ENCODE measurements around the gene CYP24A1.

CYP24A1 gene

DNA sequence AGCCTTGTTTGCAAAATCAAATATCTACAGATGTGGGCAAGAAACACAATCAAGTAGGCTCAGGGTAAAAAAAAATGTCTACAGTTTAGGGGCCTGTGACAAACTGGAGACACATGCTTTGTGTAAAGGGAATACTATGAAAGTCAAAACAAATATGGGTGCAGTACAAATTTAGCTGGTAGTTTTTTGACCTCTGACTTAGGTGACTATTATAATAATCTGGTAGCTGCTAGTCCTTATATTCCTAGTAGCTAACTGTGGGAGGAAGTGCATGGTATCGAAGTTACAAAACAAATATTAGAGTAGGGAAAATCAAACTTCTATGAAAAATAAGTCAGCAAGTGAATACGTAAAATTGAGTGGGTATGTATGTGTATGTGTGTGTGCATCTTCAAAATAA, 35.4 kb downstream of the CYP24A1 start:
- Histone ChIP-seq H3K27ac (no peak overlapping the region), H3K4me3 (IDR thresholded peaks at IDR 0.05; ENCODE audit: insufficient read depth, low read depth, low read length) (no peak overlapping the region), H3K4me2 (no peak overlapping the region), H4K20me1 (ENCODE audit: insufficient read depth) (no peaks in the 10 kb centered on the region), H2AFZ (ENCODE audit: low read depth) (no peak overlapping the region), H3K9ac (no peak overlapping the region), H3K79me2 (ENCODE audit: insufficient read depth, low read depth) (no peaks in the 10 kb centered on the region), H3K36me3 (ENCODE audit: insufficient read depth) (no peaks in the 10 kb centered on the region), H3K4me1 (ENCODE audit: low read depth, poor library complexity, severe bottlenecking) (no peaks in the 10 kb centered on the region), H3K27me3 (ENCODE audit: insufficient read depth, low read depth) (no peaks in the 10 kb centered on the region)
- TF ChIP-seq, protein P1, sequence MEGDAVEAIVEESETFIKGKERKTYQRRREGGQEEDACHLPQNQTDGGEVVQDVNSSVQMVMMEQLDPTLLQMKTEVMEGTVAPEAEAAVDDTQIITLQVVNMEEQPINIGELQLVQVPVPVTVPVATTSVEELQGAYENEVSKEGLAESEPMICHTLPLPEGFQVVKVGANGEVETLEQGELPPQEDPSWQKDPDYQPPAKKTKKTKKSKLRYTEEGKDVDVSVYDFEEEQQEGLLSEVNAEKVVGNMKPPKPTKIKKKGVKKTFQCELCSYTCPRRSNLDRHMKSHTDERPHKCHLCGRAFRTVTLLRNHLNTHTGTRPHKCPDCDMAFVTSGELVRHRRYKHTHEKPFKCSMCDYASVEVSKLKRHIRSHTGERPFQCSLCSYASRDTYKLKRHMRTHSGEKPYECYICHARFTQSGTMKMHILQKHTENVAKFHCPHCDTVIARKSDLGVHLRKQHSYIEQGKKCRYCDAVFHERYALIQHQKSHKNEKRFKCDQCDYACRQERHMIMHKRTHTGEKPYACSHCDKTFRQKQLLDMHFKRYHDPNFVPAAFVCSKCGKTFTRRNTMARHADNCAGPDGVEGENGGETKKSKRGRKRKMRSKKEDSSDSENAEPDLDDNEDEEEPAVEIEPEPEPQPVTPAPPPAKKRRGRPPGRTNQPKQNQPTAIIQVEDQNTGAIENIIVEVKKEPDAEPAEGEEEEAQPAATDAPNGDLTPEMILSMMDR (conservative IDR thresholded peaks at IDR 0.05; ENCODE audit: low read depth, low read length) = no peak

DNA sequence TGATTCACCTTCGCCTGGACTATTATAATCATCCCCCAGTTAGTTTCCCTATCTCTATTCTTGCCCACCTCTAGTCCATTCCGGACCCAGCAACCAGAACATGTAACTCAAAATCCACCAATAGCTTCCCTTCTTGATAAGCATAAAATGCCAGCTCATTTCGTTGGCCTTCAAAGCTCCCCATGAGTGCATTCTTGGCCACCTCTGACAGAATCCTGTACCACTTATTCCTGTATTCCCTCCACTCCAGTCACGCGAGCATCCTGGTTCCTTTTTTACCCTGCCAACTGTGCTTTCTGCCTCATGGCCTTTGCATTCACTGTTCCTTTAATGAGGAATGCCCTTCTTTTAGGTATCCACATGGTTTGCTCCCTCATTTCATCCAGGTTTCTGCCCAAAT, 36.7 kb downstream of the CYP24A1 start:
- Histone ChIP-seq H3K79me2 (ENCODE audit: insufficient read depth, low read depth) (no peaks in the 10 kb centered on the region), H2AFZ (ENCODE audit: low read depth) (no peak overlapping the region), H3K9ac (no peak overlapping the region), H3K36me3 (ENCODE audit: insufficient read depth) (no peaks in the 10 kb centered on the region), H3K4me2 (no peak overlapping the region), H3K4me1 (ENCODE audit: low read depth, poor library complexity, severe bottlenecking) (no peaks in the 10 kb centered on the region), H3K27ac (no peak overlapping the region), H3K27me3 (ENCODE audit: insufficient read depth, low read depth) (no peaks in the 10 kb centered on the region), H4K20me1 (ENCODE audit: insufficient read depth) (no peaks in the 10 kb centered on the region), H3K4me3 (IDR thresholded peaks at IDR 0.05; ENCODE audit: insufficient read depth, low read depth, low read length) (no peak overlapping the region)
- TF ChIP-seq, protein P1 (conservative IDR thresholded peaks at IDR 0.05; ENCODE audit: low read depth, low read length) = no peak

DNA sequence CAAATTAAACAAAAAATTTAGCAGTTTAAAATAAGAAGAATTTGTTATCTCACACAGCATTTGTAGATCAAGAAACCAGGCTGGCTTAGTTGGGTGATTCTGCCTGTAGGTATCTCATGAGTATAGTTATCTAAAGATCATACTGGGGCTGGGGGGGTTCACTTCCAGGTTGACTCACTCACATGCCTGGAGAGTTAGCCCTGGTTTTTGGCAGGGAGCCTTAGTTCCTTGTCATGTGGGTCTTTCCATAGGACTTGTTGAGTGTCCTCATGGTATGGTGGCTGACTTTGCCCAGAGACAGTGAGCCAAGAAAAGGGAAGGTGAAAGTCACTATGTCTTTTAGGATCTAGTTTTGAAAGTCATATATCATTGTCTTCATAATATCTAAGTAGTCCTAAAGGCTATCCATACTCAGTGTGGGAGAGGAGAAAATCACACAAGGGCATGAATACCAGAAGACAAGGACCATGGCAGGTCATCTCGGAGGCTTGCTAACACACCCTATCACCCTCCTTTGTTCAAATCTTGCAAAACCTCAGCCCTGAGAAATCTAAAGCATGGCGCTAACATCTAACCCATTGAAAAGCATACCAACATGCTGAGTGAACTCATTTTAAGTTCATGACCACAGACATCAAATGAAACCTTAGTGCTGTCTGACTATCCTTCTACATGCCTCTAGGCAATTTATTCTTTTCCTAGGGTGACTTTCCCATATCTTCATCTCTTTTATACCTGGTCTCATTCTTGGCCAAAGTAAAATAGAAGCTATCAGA, 39.2 kb downstream of the CYP24A1 start:
- Histone ChIP-seq H3K79me2 (ENCODE audit: insufficient read depth, low read depth) (no peaks in the 10 kb centered on the region), H2AFZ (ENCODE audit: low read depth) (no peak overlapping the region), H4K20me1 (ENCODE audit: insufficient read depth) (no peaks in the 10 kb centered on the region), H3K4me1 (ENCODE audit: low read depth, poor library complexity, severe bottlenecking) (no peaks in the 10 kb centered on the region), H3K4me2 (no peak overlapping the region), H3K4me3 (IDR thresholded peaks at IDR 0.05; ENCODE audit: insufficient read depth, low read depth, low read length) (no peak overlapping the region), H3K27me3 (ENCODE audit: insufficient read depth, low read depth) (no peaks in the 10 kb centered on the region), H3K36me3 (ENCODE audit: insufficient read depth) (no peaks in the 10 kb centered on the region), H3K27ac (no peak overlapping the region), H3K9ac (no peak overlapping the region)
- TF ChIP-seq, protein P1 (conservative IDR thresholded peaks at IDR 0.05; ENCODE audit: low read depth, low read length) = no peak

DNA sequence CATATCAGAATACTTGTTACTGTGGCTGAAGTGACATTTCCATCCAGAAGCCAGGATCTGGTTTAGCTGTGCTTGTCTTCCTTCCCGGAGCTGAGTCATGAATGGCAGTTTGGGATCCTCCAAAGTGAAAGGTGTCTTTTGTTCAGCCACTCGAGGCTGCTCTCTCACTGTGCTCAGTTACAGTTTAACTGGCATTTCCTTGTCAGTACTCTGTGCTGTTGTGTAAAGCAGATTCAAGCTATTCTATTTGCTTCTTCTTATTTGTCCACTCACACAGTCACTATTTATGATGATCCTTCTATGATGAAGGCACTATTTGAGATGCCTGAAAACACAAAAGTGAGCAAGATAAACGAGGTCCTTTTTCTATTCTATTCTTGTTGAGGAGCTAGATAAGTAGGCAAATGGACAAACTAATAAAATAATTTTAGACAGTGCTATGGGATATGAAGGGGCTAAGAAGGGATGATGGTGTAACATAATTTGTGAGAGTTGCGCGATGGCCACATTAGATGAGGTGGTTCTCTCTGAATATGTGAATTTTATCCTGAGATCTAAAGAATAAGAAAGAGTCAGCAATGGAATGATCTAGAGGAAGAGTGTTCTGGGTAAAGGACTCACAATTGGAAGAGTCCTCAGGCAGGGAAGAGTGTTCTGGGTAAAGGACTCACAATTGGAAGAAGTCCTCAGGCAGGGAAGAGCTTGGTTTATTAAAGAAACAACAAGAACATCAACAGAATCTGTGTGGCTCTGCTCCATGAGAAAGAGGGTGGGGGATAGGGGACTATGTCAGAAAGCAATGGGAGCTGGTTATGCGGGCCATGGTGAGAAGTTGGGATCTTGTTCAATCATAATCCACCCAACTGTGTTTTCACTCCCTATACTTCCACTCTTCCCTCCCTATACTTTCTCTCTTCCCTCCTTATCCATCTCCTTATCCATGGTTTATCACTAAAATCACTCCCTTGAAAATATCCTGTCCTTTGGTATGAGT, 40.1 kb downstream of the CYP24A1 start:
- Histone ChIP-seq H3K9ac (no peak overlapping the region), H3K27ac (no peak overlapping the region), H4K20me1 (ENCODE audit: insufficient read depth) (no peaks in the 10 kb centered on the region)

More for the DNA sequence above, 40.1 kb downstream of the CYP24A1 start:
- TF ChIP-seq, protein P1 (conservative IDR thresholded peaks at IDR 0.05; ENCODE audit: low read depth, low read length) = no peak
- Histone ChIP-seq H3K4me3 (IDR thresholded peaks at IDR 0.05; ENCODE audit: insufficient read depth, low read depth, low read length) (no peak overlapping the region), H3K27me3 (ENCODE audit: insufficient read depth, low read depth) (no peaks in the 10 kb centered on the region), H3K4me1 (ENCODE audit: low read depth, poor library complexity, severe bottlenecking) (no peaks in the 10 kb centered on the region), H3K36me3 (ENCODE audit: insufficient read depth) (no peaks in the 10 kb centered on the region), H3K79me2 (ENCODE audit: insufficient read depth, low read depth) (no peaks in the 10 kb centered on the region), H3K4me2 (no peak overlapping the region), H2AFZ (ENCODE audit: low read depth) (no peak overlapping the region)

All from KMS-11 (cell line).